ENCODE measurements around the gene WDPCP.

Gene WDPCP

DNA sequence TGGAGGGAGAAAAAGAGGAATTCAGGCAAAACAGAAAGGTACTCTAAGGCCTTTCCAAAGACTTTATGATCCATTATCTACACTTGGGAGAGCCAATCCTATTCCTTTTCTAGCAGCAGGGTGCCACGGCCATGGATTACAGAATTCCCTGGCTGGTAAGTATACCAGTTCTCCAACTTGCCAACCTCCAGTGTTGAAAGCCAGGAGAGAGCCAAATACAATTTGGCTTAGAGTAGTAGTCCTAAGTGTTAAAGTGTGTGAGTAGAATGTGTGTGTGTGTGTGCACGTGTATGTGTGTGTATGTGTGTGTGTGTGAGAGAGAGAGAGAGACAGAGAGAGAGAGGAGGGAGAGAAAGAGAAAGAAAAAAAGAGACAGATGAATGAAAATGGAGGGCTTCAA is 43.3 kb downstream of the WDPCP start:
- no peak for DNase-seq (ENCODE audit: low read depth in 1 of 2, low spot score in 1 of 2)

DNA sequence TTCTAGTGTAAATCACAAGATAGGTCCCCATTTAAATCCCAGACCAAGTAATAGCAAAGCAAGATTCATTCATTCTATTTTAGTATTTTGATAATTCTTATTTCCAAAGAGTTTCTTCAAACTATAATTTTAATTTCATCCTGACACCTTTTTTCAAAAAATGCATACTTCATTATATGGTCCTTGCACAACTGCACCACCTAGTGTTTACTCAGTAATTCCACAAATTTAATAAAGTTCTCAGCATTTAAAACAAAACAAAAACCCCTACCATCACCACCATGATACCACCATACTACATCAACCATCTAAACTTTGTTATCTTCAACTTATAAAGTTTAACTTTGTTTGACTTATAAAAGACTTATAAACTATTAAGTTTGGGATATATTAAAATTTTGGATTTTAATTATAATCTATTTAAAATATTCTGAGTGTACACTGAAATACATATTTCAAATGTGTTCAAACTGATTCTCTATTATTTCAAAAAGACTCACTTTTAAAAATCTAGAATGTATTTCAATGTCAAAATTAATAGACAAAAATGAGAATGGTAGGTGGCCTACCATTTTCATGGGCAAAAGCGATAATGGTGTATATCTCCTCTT is 44.2 kb downstream of the WDPCP start:
- DNase-seq (ENCODE audit: low read depth in 1 of 2, low spot score in 1 of 2) = no peak

DNA sequence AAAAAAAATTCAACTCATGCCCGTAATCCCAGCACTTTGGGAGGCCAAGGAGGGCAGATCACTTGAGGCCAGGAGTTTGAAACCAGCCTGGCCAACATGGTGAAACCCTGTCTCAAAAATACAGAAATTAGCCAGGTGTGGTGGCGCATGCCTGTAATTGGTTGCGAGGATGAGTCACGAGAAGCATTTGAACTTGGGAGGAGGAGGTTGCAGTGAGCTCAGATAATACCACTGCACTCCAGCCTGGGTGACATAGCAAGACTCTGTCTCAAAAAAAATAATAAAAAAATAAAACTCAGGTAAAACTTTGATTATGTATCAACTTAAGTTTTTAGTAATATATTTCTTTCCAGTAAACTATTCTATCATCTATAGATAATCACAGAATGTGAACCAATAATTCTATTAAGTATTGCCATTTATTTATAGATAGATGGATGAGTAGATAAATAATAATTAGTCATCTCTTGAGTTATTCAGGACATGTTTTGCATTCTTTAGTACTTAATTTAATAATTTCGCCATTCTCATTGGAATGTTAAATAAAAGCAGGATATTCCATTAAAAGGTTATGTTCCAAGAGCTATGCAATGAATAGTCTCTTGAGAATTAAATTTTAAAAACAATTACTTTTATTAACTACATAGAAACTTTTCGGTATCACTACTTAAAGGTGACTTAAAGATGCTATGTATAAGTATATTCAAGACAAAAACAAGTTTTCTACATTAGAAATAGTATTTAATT is 48.7 kb downstream of the WDPCP start:
- DNase-seq (ENCODE audit: low read depth in 1 of 2, low spot score in 1 of 2) = no peak

DNA sequence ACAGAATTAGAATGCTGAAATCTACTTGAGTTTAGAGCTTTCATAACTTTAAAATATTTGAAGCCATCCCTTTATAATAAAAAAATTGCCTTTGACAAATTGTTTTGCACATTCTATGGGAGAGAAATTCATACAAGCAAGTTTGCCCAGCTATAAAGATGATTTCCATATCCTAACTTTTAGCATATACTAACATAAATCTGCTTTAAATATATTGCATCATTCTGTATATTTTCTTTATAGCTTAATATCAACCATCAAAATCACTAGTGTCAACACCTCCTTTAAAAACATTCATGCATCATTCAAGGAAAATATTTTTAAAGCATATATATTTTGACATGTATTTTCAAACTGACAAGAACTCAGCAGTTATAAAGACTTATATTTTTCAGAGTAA is 49.9 kb downstream of the WDPCP start:
- no peak for DNase-seq (ENCODE audit: low read depth in 1 of 2, low spot score in 1 of 2)

DNA sequence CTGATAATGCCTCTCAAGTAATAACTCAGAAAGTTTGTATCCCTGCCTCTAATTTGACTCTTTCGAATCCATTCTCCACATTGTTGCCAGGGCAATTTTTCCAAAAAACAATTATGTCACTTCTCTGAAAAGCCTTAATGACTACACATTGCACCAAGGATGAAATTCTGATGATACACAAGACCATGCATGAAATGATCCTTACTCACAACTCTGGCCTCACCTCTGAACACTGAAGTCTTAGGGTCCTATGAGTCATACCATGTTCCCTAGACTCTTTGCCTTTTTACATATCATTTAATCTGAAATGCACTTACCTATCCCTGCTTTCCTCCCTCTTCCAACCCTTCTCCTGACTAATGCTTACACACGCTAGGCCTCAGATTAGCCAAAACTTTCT is 51.0 kb downstream of the WDPCP start:
- DNase-seq (ENCODE audit: low read depth in 1 of 2, low spot score in 1 of 2) = no peak

DNA sequence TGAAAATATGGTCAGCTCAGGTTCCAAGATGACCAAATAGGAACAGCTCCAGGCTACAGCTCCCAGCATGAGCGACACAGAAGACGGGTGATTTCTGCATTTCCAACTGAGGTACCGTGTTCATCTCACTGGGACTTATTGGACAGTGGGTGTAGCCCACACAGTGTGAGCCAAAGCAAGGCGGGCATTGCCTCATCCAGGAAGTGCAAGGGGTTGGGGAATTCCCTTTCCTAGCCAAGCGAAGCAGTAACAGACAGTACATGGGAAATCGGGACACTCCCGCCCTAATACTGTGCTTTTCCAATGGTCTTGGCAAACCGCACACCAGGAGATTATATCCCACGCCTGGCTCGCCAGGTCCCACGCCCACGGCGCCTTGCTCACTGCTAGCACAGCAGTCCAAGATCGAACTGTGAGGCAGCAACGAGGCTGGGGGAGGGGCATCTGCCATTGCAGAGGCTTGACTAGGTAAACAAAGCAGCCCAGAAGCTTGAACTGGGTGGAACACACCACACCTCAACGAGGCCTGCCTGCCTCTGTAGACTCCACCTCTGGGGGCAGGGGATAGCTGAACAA is 57.5 kb downstream of the WDPCP start:
- DNase-seq (ENCODE audit: low read depth in 1 of 2, low spot score in 1 of 2) = no peak

DNA sequence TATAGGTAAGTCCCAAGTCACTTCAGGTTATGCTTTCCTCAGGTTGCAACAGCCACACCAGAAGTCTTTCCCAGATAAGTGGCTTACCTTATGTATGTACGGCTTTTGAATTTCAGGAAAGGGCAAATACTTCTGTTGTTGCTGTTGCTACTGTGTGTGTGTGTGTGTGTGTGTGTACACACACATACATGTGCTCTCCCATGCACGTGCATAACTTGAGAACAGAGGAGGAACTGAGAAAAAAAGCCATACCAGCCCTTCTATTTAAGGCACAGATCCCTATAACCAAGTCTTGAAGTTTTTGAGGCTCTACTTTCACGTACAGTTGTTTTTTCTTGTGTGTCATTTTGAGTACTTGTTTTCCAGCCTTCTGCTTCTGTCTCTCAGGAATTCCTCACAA is 62.4 kb downstream of the WDPCP start:
- no peak for DNase-seq (ENCODE audit: low read depth in 1 of 2, low spot score in 1 of 2)

DNA sequence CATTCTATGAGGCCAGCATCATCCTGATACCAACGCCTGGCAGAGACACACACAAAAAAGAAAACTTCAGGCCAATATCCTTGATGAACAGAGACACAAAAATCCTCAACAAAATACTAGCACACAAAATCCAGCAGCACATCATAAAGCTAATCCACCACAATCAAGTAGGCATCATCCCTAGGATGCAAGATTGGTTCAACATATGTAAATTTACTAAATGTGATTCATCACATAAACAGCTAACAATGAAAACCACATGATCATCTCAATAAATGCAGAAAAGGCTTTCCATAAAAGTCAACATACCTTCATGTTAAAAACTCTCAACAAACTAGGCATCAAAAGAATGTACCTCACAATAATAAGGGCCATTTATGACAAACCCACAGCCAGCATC is 65.3 kb downstream of the WDPCP start:
- DNase-seq (ENCODE audit: low read depth in 1 of 2, low spot score in 1 of 2) = no peak

DNA sequence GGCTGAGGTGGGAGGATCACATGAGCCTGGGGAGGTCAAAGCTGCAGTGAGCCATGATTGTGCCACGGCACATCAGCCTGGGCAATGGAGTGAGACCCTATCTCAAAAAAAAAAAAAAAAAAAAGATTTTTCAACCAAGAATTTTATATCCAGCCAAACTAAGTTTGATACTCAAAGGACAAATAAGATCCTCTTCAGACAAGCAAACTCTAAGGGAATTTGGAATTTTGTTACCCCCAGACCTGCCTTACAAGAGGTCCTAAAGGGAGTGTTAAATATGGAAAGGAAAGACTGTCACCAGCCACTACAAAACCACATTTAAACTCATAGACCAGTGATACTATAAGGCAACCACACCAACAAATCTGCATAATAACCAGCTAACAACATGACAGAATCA is 67.5 kb downstream of the WDPCP start:
- no peak for DNase-seq (ENCODE audit: low read depth in 1 of 2, low spot score in 1 of 2)

DNA sequence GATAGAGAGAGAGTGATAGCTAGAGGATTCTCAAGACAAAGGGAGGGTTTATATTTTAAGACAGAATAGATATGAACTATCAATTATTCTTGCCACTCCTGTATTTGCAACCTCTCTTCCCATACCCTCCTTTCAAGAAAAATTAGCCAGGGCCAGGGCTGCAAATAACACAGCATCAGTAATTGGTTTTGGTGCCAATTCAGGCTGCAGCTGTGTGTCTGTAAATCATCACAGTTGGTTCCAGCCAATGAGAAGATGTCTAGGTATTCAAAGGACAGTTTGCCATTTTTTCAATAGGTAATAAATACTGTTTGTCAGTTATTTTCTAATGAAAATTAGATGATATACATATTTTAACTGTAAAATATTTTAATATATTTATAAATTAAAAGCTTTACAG is 73.5 kb downstream of the WDPCP start:
- no peak for DNase-seq (ENCODE audit: low read depth in 1 of 2, low spot score in 1 of 2)

DNA sequence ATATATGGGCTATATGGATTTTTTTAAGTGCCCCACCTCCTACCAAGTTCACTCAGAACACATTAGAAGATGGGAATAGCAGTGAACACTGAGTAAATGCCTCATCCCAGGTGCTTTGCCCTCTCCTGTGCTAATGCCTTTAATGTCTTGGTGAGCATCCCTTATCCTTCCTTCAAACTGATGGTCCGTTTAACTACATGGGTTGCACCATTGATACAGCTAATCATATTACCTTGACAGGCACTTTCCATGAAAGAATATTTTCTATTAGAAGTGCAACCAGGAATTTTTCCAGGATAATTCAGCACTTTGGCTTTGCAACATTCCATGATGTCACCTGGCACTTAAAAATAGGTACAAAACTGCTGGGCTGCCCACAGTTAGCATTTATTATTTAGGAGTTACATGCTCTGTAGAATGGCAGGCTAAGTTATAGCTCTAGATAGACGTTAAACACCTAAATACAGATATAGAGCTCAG is 74.0 kb downstream of the WDPCP start:
- DNase-seq (ENCODE audit: low read depth in 1 of 2, low spot score in 1 of 2) = no peak

DNA sequence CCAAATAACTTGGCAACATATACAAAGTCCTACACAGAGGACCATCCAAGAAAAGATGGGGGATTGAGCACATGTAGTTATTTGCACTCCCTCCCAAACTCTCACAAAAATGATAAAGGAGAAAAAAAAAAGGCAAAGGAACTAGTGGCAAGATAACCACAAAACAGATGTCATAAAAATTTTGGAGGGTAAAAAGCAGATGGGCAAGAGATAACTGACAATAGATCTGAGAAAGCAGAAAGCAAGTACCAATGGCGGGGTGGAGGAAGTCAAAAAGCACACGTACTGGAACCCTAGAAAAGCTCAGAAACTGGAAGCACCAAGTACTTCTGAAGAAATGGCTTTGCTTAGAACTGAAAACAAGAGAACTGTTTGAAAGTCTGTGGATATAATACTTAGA is 82.0 kb downstream of the WDPCP start:
- no peak for DNase-seq (ENCODE audit: low read depth in 1 of 2, low spot score in 1 of 2)

DNA sequence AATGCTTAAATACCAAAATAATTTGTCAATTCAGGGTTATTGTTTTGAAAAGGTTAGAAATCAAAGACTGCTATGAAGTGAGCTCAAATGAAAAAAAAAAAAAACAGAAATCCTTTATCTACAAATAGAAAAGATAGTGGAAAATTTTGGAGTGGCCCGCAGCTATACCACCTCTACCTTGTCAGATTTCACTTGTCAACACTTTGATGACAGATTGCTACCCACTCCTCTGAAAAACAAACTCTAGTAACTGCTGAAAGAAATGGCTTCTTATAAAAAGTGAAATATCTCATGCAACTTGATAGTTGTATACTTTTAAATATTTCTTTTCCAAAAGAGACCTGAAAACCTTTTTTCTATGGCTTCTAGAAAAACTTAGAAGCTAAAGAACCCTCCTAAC is 84.5 kb downstream of the WDPCP start:
- DNase-seq (ENCODE audit: low read depth in 1 of 2, low spot score in 1 of 2) = no peak

DNA sequence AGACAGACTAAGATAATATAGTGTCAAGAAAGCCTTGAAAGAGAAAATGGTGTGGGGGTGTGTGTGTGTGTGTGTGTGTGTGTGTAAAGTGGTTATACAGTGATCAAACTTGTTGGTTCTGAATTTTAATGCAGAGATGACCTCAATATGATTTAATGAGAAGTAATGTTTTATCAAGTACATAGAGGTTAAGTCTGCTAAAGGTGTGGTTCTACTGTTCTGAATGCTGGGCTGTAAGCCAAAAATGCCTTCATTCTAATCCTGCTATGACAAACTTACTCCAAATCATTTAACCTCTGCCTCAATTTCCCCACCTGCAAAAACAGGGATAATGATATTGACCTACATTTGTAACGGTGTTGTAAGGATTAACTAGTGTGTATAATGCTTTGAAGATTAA is 87.9 kb downstream of the WDPCP start:
- no peak for DNase-seq (ENCODE audit: low read depth in 1 of 2, low spot score in 1 of 2)

DNA sequence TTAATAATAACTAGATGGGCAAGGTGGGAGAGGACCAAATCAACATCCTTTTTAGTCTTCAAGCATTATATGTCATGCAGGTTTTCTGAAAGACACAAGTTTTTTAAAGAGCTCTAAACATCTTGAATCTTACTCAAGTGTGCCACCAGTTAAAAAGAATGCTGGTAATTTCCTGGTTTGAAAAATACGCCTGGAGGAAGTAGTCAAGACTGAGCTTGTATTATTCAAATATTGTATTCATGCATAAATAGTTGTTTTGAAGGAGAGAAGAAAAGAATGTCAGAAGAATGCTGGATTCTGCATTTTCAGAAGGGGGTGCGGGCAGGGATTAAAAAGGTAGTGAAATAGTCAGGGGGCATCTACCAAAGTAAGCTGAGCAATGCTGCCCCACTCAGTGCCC is 90.7 kb downstream of the WDPCP start:
- no peak for DNase-seq (ENCODE audit: low read depth in 1 of 2, low spot score in 1 of 2)

DNA sequence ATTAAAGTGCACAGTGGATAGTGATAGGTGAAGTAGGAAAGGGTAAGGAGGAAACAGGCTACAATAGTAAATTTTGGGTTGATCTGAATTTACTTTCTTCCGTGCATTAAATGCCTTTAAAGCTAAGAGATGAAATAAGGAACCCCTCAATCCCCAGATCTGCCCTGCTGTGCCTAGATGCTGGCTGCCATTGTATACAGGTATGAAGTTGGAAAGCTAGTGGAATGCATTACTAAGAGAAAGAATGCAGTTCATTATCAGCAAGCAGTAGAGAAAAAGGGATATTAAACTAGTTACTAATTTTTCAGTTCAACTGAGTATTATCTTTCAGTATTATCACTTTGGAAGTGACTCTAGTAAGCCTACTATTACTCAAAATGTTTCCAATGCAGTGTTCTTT is 93.3 kb downstream of the WDPCP start:
- DNase-seq (ENCODE audit: low read depth in 1 of 2, low spot score in 1 of 2) = no peak

DNA sequence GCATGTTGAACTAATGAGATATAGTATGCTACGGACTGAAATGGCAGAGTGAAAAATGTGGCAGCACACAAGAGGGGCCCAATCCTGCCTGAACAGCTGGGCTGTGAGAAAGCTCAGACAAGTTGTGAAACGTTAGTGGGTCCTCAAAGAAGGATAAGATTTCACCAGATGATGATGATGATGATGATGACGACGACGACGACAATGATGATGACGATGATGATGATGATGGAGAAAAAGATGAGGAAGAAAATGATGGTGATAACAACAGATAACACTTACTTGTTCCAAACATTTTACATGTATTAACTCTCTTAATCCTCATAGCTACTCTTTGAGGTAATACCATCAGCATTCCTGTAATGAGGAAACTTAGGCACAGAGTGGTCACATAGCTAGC is 94.2 kb downstream of the WDPCP start:
- no peak for DNase-seq (ENCODE audit: low read depth in 1 of 2, low spot score in 1 of 2)

DNA sequence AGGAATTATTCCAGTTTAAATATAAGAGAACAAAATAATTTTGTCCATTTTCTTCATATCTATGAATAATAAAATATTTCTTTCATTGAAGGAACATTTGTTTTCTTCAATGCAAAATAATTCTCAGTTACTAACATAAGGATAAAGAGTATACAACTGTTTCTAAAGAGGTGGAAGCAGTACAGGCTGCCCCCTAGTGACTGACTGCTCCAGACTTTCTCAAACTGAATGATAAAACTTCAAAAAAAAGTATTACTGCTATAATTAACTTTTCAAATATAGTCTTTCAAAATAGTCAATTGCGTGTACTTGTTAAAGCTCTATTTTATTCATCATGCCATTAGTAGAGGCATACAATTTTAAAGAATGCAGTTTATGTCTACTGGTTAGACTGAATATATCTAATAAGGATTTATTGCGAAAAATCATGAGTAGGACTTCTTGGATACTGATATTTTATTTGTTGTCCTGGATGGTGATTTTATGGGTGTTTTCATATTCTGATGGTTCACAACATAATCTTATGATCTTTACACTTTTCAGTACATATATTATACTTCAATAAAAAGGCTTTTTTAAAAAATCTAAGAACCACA is 100.1 kb downstream of the WDPCP start:
- DNase-seq (ENCODE audit: low read depth in 1 of 2, low spot score in 1 of 2) = no peak

DNA sequence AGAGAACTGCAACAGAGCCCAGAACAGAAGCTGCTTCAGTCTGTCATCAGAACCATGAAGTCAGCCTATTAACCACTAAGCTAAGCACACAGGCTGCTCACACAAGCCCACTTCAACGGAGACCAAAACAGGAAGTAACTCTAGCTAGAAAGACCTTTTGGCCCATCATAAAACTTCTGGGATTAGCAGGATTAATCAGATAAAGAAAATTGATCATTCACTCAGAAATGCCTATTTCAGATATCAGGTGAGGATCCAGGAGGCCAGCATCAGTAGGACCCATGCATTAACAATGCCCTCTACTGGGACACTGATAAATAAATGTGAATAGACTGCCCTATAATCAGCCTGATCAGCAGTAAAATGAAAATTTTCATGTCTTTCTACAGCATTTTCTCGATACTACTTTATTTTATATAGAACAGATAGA is 101.4 kb downstream of the WDPCP start:
- DNase-seq (ENCODE audit: low read depth in 1 of 2, low spot score in 1 of 2) = no peak

DNA sequence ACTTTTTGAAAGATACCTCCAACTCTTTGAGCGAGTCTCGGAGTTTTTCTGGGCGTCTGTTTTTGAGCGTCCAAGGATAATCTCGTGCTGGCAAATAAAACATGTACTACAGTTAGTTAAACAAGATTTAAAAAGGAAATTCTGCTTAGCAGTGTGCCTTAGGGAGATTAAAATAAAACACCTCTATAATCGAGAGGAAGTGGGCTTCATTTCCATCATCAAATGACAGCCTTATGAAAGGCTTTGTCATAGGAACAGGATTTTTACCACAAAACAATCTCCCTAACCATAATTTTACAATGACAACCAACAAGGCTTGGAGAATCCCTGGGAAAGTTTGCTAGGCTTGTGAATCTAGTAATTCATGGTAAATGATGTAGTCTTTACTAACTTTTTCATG is 103.4 kb downstream of the WDPCP start:
- no peak for DNase-seq (ENCODE audit: low read depth in 1 of 2, low spot score in 1 of 2)

DNA sequence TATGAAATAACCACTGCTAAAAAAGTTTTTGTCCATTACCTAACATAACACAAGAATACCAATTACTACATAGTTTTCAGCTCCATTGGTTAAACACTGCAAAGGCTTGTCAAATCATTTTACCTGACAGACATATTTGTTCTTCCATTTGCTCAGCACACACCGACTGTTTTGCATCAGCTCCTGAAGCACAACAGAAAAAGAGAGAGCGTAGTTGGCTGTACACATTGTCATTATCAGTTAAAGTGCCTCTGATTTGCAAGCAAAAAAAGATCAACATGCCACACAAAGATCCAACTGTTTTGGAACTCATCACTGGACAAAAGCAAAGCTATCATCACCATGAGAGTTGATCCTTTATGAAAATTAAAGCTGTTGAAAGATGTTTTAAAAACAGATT is 103.8 kb downstream of the WDPCP start:
- no peak for DNase-seq (ENCODE audit: low read depth in 1 of 2, low spot score in 1 of 2)

DNA sequence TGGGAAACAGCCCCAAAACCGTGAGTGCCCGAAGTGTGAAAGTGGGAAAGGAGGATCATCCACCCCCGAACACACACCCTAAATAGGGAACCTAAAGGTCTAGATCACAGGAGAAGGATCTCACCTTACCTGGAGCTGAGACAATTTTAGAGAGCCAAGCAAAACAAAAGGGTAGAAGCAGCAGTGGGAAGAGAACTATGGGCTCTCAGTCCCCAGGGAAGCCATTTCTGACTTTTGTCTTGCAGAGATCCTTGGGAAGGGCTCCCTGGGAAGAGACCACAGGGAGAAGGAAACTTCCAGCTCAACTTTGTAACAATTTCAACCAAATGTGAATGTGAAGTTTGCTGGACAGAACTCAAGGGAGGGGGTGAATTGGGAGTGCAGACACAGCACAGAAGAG is 110.6 kb downstream of the WDPCP start:
- no peak for DNase-seq (ENCODE audit: low read depth in 1 of 2, low spot score in 1 of 2)

All from activated T-helper 1 cell treated with anti-CD3 and anti-CD28 coated beads, Interleukin-2, amount 50 U/mL, for 16 hours (primary cell).